ENCODE measurements around the gene ASAP3. TPM values are rescaled to one million over a fixed set of nuclear protein-coding genes. Genes with fewer than 3 reads are reported as not detected.

The ASAP3 gene
- total RNA-seq, 6 donors from 2014 or later = 29.5 to 47.2 (median 41.8) TPM

GRCh38 chr1:23480187-23481025 is 3.6 kb downstream of the ASAP3 start:
- TF ChIP-seq EP300 (IDR thresholded peaks at IDR 0.05) (no peak), CTCF (IDR thresholded peaks at IDR 0.05) (no peak), POLR2A (IDR thresholded peaks at IDR 0.05) (no peak), POLR2AphosphoS5 (IDR thresholded peaks at IDR 0.05) (no peak)
- WGBS, 2 donors = 90 to 92% methylated on average over 4 of the region's 4 CpGs
- Histone ChIP-seq H3K27me3 (no peaks in the 10 kb centered on the region), H3K4me1 (peaks cover 23 to 38% (median 35%) of the 10 kb centered on the region in 4 donors), H3K4me3 (no peak overlapping the region), H3K9me3 (no peaks in the 10 kb centered on the region), H3K36me3 (no peaks in the 10 kb centered on the region), H3K27ac (peak overlapping the region in 1 of 4 donors; percentile 40)
- DNase-seq (no peak), ATAC-seq (ENCODE audit: low FRiP score in 2 of 2) (no peak)

- Histone ChIP-seq H3K4me3 (no peak overlapping the region), H3K27ac (peak overlapping the region; percentile 16 to 52 (median 29)), H3K27me3 (no peaks in the 10 kb centered on the region), H3K4me1 (peaks cover 23 to 39% (median 32%) of the 10 kb centered on the region in 4 donors), H3K9me3 (no peaks in the 10 kb centered on the region), H3K36me3 (no peaks in the 10 kb centered on the region)
- TF ChIP-seq POLR2A (IDR thresholded peaks at IDR 0.05) (no peak), EP300 (IDR thresholded peaks at IDR 0.05) (no peak), CTCF (IDR thresholded peaks at IDR 0.05) (no peak), POLR2AphosphoS5 (IDR thresholded peaks at IDR 0.05) (no peak)
- ATAC-seq (ENCODE audit: low FRiP score in 2 of 2) (no peak), DNase-seq (no peak)
- WGBS, 2 donors = 81 to 88% methylated on average over 2 of the region's 2 CpGs
These were observed 4.4 kb downstream of the ASAP3 start for GRCh38 chr1:23479666-23479941.

GRCh38 chr1:23478896-23479665 is 4.9 kb downstream of the ASAP3 start:
- peak overlapping the region; percentile 16 to 52 (median 29) for H3K27ac ChIP-seq
- no peaks in the 10 kb centered on the region for H3K27me3 ChIP-seq
- no peaks in the 10 kb centered on the region for H3K9me3 ChIP-seq
- H3K4me1 ChIP-seq = peaks cover 23 to 38% (median 31%) of the 10 kb centered on the region in 4 donors
- TF ChIP-seq POLR2A (IDR thresholded peaks at IDR 0.05) (peak in 1 of 4 donors; percentile 46), CTCF (IDR thresholded peaks at IDR 0.05) (no peak), EP300 (IDR thresholded peaks at IDR 0.05) (peak in 1 of 4 donors; percentile 52), POLR2AphosphoS5 (IDR thresholded peaks at IDR 0.05) (peak; percentile 46 to 74)
- H3K36me3 ChIP-seq = no peaks in the 10 kb centered on the region
- ATAC-seq (ENCODE audit: low FRiP score in 2 of 2) = peak; percentile 77 to 83
- DNase-seq = peak in 1 of 2 donors; percentile 88
- 40 to 42% methylated on average over 8 to 9 of the region's 9 CpGs for WGBS, 2 donors
- H3K4me3 ChIP-seq = no peak overlapping the region

- DNase-seq (peak in 1 of 2 donors; percentile 45), ATAC-seq (ENCODE audit: low FRiP score in 2 of 2) (no peak)
- Histone ChIP-seq H3K9me3 (no peaks in the 10 kb centered on the region), H3K4me1 (peaks cover 11 to 30% (median 23%) of the 10 kb centered on the region in 4 donors), H3K36me3 (no peaks in the 10 kb centered on the region), H3K27me3 (no peaks in the 10 kb centered on the region), H3K27ac (peak overlapping the region in 1 of 4 donors; percentile 16), H3K4me3 (no peak overlapping the region)
- 81 to 85% methylated on average over 10 of the region's 10 CpGs for WGBS, 2 donors
- TF ChIP-seq POLR2A (IDR thresholded peaks at IDR 0.05) (no peak), EP300 (IDR thresholded peaks at IDR 0.05) (no peak), CTCF (IDR thresholded peaks at IDR 0.05) (no peak), POLR2AphosphoS5 (IDR thresholded peaks at IDR 0.05) (no peak)
These were observed 6.4 kb downstream of the ASAP3 start for GRCh38 chr1:23477359-23478144.

All from upper lobe of left lung (tissue), 6 donors.